HG03571 (cell line): ENCODE data around the gene COL13A1.

Experiments
- ATAC-seq: cut with Tn5 transposase; IDR thresholded peaks from one replicate; pipeline ENCODE4 v1.9.1; 2021; ENCODE audit not compliant: unreplicated experiment

The COL13A1 gene

GRCh38 chr10:69961881-69962745 is 160.4 kb downstream of the COL13A1 start:
- ATAC-seq = no peak

- ATAC-seq = no peak
These were observed 161.0 kb downstream of the COL13A1 start for GRCh38 chr10:69962746-69963135.

- ATAC-seq = no peak
These were observed 161.6 kb downstream of the COL13A1 start for GRCh38 chr10:69963178-69963834.

- no peak for ATAC-seq
These were observed 162.4 kb downstream of the COL13A1 start for GRCh38 chr10:69963835-69964710.

GRCh38 chr10:69965086-69965485 is 163.4 kb downstream of the COL13A1 start:
- ATAC-seq = no peak

GRCh38 chr10:69965919-69966662 is 164.4 kb downstream of the COL13A1 start:
- ATAC-seq = no peak

- ATAC-seq = no peak
These were observed 167.1 kb downstream of the COL13A1 start for GRCh38 chr10:69968830-69969229.

GRCh38 chr10:69969977-69970376 is 168.3 kb downstream of the COL13A1 start:
- no peak for ATAC-seq

GRCh38 chr10:69972981-69973397 is 171.3 kb downstream of the COL13A1 start:
- ATAC-seq = no peak

- ATAC-seq = no peak
These were observed 172.0 kb downstream of the COL13A1 start for GRCh38 chr10:69973678-69974077.

GRCh38 chr10:69974551-69975155 is 172.9 kb downstream of the COL13A1 start:
- ATAC-seq = no peak

- no peak for ATAC-seq
These were observed 175.3 kb downstream of the COL13A1 start for GRCh38 chr10:69976795-69977546.

- ATAC-seq = no peak
These were observed 177.5 kb downstream of the COL13A1 start for GRCh38 chr10:69979174-69979573.

GRCh38 chr10:69980672-69981071 is 179.0 kb downstream of the COL13A1 start:
- no peak for ATAC-seq

GRCh38 chr10:69988094-69988493 is 186.4 kb downstream of the COL13A1 start:
- ATAC-seq = no peak

GRCh38 chr10:69991151-69991550 is 189.4 kb downstream of the COL13A1 start:
- ATAC-seq = no peak

GRCh38 chr10:69994262-69994661 is 192.6 kb downstream of the COL13A1 start:
- ATAC-seq = no peak

GRCh38 chr10:69996611-69997010 is 194.9 kb downstream of the COL13A1 start:
- ATAC-seq = no peak

- no peak for ATAC-seq
These were observed 198.6 kb downstream of the COL13A1 start for GRCh38 chr10:70000262-70000661.
